ENCODE results near the gene GNAO1.

GNAO1 gene

GRCh38 chr16:56344518-56345405 lies 153.5 kb downstream of the GNAO1 start:
- FAIRE-seq (no peak), DNase-seq (ENCODE audit: insufficient read length, low spot score) (no peak)

- DNase-seq (ENCODE audit: insufficient read length, low spot score), result no peak
- no peak for FAIRE-seq
Measured at GRCh38 chr16:56345406-56346050, 154.2 kb downstream of the GNAO1 start.

GRCh38 chr16:56346131-56346890 lies 155.0 kb downstream of the GNAO1 start:
- DNase-seq (ENCODE audit: insufficient read length, low spot score) (no peak), FAIRE-seq (no peak)

- no peak for FAIRE-seq
Measured at GRCh38 chr16:56347166-56347565, 155.9 kb downstream of the GNAO1 start.

GRCh38 chr16:56347670-56348069 lies 156.4 kb downstream of the GNAO1 start:
- DNase-seq (ENCODE audit: insufficient read length, low spot score) (no peak), FAIRE-seq (no peak)

More at GRCh38 chr16:56347166-56347565, 155.9 kb downstream of the GNAO1 start:
- no peak for DNase-seq (ENCODE audit: insufficient read length, low spot score)

DNA sequence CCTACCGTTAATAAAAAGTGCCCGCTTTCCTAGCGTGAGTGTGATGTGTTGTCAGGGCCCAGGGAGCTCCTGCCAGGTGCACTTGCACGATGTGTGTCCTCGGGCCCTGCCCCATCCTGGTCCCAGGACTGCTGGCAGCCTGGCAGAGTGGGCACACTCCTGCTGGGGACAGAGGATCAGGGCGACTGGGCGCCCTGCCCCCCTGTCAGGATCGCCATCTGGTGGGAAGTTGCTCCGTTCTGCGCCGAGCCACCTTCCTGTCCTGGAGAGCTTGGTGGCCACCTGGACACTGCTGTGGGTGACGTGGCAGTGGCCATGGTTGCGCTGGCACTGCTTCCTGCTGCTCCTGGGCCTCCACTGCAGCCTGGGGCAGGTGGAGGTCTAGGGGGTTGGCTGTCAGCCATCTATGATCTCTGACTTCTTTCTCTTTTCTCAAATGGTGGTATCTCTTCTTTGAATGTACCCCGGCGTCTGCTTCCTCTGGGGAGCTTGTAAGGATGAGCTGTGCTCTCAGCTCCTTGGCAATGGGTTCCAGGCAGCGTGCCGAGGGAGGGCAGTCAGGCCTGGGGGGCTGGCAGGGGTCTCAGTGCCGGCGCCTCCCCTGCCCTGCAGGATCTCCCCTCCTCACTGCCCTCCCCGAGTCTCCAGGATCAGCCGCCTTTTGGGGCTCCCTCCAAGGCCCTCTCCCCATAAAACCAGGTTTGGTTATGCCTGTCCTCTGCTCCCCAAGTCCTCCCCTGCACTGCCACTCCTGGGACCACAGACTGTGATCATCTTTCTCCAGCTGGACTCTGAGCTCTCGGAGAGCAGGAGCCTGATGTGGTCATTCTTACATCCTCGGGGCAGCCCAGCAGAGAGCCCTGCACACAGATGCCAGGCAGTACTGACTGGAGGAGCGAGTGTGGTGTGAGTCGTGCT lies 157.1 kb downstream of the GNAO1 start:
- FAIRE-seq (no peak), DNase-seq (ENCODE audit: insufficient read length, low spot score) (no peak)

DNA sequence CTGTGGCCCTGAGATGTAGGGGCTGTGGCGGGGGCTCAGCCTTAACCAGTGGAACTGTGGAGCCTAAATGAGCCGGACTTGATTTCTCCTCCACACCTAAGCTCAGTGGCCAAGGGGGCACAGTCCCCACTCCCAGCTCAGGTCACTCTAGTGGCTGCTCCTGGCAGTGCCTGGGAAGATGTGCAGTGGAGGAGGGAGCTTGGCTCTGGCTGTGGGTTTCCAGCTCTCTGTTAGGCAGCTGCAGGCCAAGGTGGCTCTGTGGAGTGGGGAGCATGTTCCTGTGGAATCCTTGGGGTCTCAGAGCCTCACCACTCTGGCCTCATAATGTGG lies 157.8 kb downstream of the GNAO1 start:
- DNase-seq (ENCODE audit: insufficient read length, low spot score) (no peak), FAIRE-seq (peak; percentile 9)

DNA sequence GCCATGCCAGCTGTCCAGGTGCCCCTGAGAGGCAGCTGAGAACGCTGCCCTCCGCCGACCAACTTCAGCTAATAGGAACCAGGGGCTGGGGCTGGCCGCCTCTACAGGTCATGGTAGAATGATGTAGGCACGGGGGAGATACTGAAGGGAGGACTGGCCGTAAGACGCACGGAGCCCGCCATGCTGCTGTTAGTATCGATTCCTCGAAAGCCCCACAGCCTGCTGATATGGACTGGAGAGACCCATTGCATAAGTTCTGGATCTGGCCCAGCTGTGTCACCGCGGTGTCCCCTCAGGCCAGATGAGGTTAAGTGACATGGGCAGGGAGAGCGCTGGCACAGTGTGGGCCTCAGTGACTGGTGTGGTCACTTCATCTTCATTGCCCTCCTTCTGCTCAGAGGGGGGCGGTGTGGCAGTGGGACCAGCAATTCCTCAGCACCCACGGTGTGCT lies 158.4 kb downstream of the GNAO1 start:
- DNase-seq (ENCODE audit: insufficient read length, low spot score) (no peak), FAIRE-seq (no peak)

DNA sequence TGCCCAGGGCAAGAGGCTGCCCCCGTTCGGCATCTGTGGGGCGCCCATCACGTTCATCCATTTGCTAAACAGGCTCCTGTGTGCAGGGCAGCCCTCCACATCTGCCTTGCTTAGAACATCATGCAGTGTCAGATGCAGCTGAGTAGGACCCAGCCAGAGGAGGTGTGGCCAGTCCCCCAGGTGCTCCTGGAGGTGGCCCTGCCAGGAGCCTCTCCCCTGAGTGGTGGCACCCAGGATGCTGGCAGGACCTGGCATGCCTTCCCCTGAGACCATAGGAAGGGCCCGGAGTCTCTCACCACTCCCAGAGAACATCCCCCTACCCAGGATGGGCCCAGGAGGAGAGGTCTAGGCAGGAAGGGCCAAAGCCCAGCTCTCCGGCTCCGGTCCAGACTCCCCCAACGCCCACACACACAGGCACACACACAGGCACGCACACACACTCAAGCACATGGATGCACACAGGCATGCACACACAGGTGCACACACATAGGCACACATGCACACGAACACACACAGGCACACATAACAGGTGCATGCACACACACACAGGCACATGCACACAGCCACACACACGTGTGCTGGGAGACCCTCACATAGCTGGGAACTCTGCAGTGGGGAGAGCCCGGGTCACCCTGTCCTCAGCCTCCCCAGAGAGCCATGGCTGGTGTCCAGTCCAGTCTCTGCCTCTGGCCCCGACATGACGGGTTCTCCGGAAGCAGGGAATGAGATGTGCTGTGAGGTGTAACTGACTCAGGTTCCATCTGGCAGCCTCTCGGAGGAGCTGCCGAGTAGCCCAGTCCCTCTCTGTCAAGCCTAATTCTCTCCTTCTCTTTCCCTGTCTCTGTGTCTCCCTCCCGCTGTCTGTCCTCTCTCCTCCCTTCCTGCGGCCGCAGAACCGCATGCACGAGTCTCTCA lies 159.5 kb downstream of the GNAO1 start:
- no peak for DNase-seq (ENCODE audit: insufficient read length, low spot score)
- peak; percentile 90 for FAIRE-seq

DNA sequence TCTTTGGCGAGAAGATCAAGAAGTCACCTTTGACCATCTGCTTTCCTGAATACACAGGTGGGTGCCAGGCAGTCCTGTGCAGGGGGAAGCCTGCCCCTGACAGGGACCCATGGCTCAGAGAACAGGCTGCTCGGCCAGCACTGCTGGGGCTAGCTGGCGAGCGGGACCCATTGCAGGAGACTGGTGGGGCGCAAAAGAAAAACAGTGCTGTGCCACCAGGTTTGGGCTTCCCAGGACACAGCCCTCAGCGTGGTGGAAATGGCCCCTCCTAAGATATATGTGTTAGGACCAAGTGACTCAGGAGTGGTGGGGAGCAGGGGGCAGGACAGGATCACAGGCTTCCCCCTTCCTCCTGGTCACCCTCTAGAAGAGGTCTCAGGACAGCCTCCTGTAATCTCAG lies 160.2 kb downstream of the GNAO1 start:
- no peak for DNase-seq (ENCODE audit: insufficient read length, low spot score)
- no peak for FAIRE-seq

- FAIRE-seq, result no peak
Measured at GRCh38 chr16:56352351-56353053, 161.2 kb downstream of the GNAO1 start.

DNA sequence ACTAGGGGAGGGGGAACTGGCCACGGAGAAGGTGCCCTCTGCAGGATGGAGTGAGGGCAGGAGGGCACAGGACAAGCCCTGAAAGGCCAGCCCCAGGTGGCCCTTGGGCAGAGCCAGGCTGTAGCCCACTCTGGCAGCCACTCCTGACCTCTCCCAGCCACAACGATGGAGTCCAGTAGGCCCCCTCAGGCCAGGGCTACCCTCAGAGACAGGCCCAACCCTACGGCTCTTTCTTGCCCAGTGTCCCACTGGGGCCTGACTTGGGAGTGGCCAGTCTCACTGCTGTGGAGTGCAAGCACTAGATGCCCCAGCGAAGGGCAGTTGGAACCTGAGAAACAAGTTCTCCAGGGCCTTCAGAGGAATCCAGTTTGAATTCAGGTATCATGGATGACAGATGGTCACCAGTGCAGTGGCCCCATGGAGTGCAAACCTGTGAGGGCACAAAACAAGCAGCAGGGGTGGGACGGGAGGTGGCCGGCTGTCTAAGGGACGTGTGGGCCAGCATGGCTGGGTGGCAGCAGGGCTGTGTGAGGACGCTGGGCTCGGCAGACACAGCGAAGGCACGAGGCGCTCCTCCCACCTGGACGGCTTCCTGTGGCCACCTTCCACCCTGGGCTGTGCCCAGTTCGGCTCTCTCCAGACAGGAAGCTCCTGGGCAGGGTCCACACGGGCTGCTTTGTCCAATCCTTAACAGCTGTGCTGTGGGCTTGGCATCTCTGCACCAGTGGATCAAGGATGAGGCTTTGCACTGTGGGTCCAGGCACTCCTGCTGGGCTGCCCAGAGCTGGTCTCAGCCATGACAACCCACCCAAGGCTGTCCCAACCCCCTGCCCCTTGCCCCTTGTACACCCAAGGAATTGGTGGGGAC lies 162.0 kb downstream of the GNAO1 start:
- DNase-seq (ENCODE audit: insufficient read length, low spot score), result no peak
- no peak for FAIRE-seq

More at GRCh38 chr16:56352351-56353053, 161.2 kb downstream of the GNAO1 start:
- DNase-seq (ENCODE audit: insufficient read length, low spot score), result no peak

DNA sequence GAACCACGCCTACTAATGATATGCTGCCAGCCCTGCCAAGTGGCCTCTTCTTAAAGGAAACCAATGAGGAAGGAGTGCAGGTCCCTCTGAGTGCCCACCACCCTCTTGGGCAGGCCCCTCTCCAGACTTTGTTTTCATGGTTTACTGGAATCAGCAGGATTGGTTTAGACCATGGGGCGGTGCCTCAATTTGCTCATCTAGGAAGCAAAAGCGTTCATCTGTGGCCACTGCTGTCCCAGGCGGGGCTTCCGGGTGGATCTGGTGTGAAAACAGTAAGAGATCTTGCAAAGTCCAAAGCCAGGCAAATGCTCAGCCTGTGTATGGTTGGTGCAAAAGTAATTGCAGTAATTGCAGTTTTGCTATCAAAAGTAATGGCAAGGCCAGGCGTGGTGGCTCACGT lies 162.7 kb downstream of the GNAO1 start:
- no peak for DNase-seq (ENCODE audit: insufficient read length, low spot score)
- FAIRE-seq, result no peak

DNA sequence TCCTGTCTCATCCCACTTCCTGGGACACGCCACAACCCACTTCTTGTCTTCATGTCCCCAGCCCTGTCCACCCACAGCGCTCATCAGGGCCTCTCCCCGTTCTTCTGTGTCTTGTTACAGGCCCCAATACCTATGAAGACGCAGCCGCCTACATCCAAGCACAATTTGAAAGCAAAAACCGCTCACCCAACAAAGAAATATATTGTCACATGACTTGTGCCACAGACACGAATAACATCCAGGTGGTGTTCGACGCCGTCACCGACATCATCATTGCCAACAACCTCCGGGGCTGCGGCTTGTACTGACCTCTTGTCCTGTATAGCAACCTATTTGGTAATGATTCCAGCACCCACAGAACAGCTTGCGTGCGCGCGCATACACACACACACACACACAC lies 163.5 kb downstream of the GNAO1 start:
- FAIRE-seq, result no peak
- no peak for DNase-seq (ENCODE audit: insufficient read length, low spot score)

DNA sequence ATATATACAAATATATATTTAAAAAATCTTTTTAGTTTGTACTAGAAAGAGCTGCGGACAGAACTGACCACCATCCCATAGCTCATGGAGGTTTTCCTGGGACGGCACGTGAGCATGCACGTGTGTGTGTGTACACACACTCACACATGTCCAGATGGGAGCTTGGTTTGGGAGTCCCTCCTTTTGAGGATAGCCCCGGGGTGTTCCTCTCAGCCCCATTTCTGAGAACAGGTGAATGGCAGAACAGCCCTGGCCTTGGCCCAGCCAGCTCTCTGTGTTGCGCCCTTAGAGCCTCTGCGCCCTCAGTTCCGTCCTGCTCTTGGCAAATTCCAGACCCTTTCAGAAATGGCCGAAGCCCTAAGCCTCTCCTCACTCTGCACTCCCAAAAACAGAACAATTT lies 163.9 kb downstream of the GNAO1 start:
- FAIRE-seq (no peak), DNase-seq (ENCODE audit: insufficient read length, low spot score) (no peak)

DNA sequence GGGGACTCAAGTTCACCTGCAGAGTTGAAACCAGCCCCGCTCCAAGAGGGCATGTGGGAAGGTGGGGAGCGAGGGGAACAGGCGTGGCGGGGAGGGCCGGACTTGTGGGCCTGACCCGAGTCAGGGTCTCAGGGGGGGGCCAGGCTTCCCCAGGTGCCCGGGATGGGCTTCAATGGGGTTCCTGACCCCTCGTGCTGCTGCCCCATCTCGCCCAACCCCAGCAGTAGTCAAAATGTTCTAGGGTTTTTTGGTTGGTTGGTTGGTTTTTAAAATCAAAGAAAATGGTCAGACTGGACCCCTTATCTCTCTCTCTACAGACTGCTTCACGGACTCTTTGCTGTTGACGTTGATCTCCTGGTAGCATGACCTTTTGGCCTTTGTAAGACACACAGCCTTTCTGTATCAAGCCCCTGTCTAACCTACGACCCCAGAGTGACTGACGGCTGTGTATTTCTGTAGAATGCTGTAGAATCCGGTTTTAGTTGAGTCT lies 164.5 kb downstream of the GNAO1 start:
- DNase-seq (ENCODE audit: insufficient read length, low spot score), result no peak
- no peak for FAIRE-seq
